ENCODE measurements around the gene FAP. TPM values are rescaled to one million over a fixed set of nuclear protein-coding genes. Genes with fewer than 3 reads are reported as not detected.
A peak's percentile ranks its signal among the peaks of the same experiment; 100 is the strongest.

Gene FAP
- total RNA-seq, 1 donor from 2014 or later = not detected

DNA sequence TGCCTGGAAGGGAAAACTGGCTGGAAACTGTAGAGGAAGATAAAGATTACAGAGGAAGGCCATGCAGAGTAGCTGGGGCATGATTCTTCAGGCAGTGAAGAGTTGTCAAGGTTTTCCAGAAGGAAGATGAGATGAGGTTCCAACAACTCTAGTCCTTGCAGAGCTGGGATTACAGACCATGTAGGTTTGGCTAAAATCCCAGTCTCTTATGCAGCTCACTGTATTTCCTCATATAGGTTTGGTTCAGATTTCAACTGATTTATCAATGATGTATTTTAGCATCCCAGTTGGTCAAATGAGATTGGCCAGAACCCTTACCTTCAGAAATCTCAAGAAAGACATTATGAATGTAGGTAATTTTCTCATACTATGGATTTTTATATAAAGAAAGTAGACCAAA lies 16.4 kb downstream of the FAP start:
- Histone ChIP-seq H3K4me3 (no peak overlapping the region), H2AFZ (replicated peaks) (no peak overlapping the region), H3K27ac (no peak overlapping the region), H3K27me3 (no peaks in the 10 kb centered on the region), H4K20me1 (ENCODE audit: low read depth) (no peaks in the 10 kb centered on the region), H3F3A (ENCODE audit: low read depth) (no peaks in the 10 kb centered on the region), H3K79me2 (ENCODE audit: low read depth) (no peaks in the 10 kb centered on the region), H3K9me3 (ENCODE audit: low read depth) (no peaks in the 10 kb centered on the region), H3K4me2 (no peak overlapping the region), H3K9ac (no peak overlapping the region), H3K36me3 (no peaks in the 10 kb centered on the region), H3K4me1 (no peaks in the 10 kb centered on the region)
- Mint-ChIP-seq H3K36me3 (no peaks in the 10 kb centered on the region), H3K9me3 (no peaks in the 10 kb centered on the region), H3K27ac (no peak overlapping the region), H3K4me1 (no peaks in the 10 kb centered on the region), H3K27me3 (ENCODE audit: insufficient read depth, low read depth) (no peaks in the 10 kb centered on the region), H3K4me3 (no peak overlapping the region)
- no peak for DNase-seq (ENCODE audit: low spot score)
- TF ChIP-seq EZH2phosphoT487 (IDR thresholded peaks at IDR 0.05) (no peak), EZH2 (IDR thresholded peaks at IDR 0.05) (no peak)
- TF ChIP-seq, protein P1, sequence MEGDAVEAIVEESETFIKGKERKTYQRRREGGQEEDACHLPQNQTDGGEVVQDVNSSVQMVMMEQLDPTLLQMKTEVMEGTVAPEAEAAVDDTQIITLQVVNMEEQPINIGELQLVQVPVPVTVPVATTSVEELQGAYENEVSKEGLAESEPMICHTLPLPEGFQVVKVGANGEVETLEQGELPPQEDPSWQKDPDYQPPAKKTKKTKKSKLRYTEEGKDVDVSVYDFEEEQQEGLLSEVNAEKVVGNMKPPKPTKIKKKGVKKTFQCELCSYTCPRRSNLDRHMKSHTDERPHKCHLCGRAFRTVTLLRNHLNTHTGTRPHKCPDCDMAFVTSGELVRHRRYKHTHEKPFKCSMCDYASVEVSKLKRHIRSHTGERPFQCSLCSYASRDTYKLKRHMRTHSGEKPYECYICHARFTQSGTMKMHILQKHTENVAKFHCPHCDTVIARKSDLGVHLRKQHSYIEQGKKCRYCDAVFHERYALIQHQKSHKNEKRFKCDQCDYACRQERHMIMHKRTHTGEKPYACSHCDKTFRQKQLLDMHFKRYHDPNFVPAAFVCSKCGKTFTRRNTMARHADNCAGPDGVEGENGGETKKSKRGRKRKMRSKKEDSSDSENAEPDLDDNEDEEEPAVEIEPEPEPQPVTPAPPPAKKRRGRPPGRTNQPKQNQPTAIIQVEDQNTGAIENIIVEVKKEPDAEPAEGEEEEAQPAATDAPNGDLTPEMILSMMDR (IDR thresholded peaks at IDR 0.05) = no peak

DNA sequence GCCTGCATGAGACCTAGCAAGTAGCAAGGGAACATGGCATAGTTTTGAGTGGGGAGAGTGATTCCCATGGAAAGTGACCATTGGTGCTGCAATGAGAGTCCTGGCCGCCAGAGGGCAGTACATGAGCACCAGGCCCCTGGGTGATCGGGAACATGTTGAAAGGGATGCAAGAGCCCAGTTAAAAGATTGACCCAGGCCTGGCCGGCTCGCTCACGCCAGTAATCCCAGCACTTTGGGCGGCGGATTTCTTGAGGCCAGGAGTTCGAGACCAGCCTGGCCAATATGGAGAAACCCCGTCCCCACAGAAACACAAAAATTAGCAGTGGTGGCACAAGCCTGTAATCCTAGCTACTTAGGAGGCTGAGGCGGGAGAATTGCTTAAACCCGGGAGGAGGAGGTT lies 22.2 kb downstream of the FAP start:
- peak overlapping the region; percentile 15 for H2AFZ ChIP-seq (replicated peaks)
- H3K27ac ChIP-seq = no peak overlapping the region
- Mint-ChIP-seq H3K27ac (no peak overlapping the region), H3K4me3 (no peak overlapping the region), H3K27me3 (ENCODE audit: insufficient read depth, low read depth) (no peaks in the 10 kb centered on the region), H3K9me3 (no peaks in the 10 kb centered on the region), H3K36me3 (no peaks in the 10 kb centered on the region), H3K4me1 (no peaks in the 10 kb centered on the region)
- no peaks in the 10 kb centered on the region for H3K36me3 ChIP-seq
- no peak overlapping the region for H3K4me3 ChIP-seq
- H3F3A ChIP-seq (ENCODE audit: low read depth) = no peaks in the 10 kb centered on the region
- no peaks in the 10 kb centered on the region for H4K20me1 ChIP-seq (ENCODE audit: low read depth)
- H3K9me3 ChIP-seq (ENCODE audit: low read depth) = no peaks in the 10 kb centered on the region
- H3K9ac ChIP-seq = no peak overlapping the region
- no peaks in the 10 kb centered on the region for H3K79me2 ChIP-seq (ENCODE audit: low read depth)
- TF ChIP-seq, protein P1 (IDR thresholded peaks at IDR 0.05) = peak; percentile 94
- no peak for TF ChIP-seq EZH2 (IDR thresholded peaks at IDR 0.05)
- H3K4me1 ChIP-seq = no peaks in the 10 kb centered on the region
- no peaks in the 10 kb centered on the region for H3K27me3 ChIP-seq
- DNase-seq (ENCODE audit: low spot score) = peak; percentile 80
- no peak overlapping the region for H3K4me2 ChIP-seq

DNA sequence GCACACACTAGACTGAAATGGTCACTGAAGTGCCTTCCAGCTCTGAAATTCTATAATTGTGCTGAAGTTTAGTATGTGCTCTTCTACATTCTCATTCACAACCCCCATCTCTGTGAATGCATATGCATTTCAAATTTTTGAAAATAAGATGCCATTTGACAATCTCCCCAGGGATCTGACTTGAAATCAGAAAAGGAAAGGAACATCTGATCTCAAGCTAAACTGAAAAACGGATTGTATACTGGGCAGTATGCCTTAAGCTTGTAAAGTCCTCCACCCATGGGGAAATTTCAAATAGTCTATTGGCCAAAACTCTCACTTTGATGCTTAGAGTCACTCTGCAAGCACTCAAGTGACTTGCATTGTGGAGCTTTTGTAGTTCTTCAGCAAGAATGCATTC lies 22.9 kb downstream of the FAP start:
- H2AFZ ChIP-seq (replicated peaks) = peak overlapping the region; percentile 15
- H4K20me1 ChIP-seq (ENCODE audit: low read depth) = no peaks in the 10 kb centered on the region
- TF ChIP-seq, protein P1 (IDR thresholded peaks at IDR 0.05) = no peak
- TF ChIP-seq EZH2phosphoT487 (IDR thresholded peaks at IDR 0.05) = no peak
- TF ChIP-seq EZH2 (IDR thresholded peaks at IDR 0.05) = no peak
- no peaks in the 10 kb centered on the region for H3K36me3 Mint-ChIP-seq
- no peak overlapping the region for H3K4me3 ChIP-seq
- H3K9me3 ChIP-seq (ENCODE audit: low read depth) = no peaks in the 10 kb centered on the region
- H3K4me1 Mint-ChIP-seq = no peaks in the 10 kb centered on the region
- H3K4me3 Mint-ChIP-seq = no peak overlapping the region
- H3K27me3 ChIP-seq = no peaks in the 10 kb centered on the region
- H3K9ac ChIP-seq = no peak overlapping the region
- no peak for DNase-seq (ENCODE audit: low spot score)
- no peaks in the 10 kb centered on the region for H3K4me1 ChIP-seq
- no peaks in the 10 kb centered on the region for H3K27me3 Mint-ChIP-seq (ENCODE audit: insufficient read depth, low read depth)
- no peaks in the 10 kb centered on the region for H3K9me3 Mint-ChIP-seq
- H3K4me2 ChIP-seq = no peak overlapping the region
- no peak overlapping the region for H3K27ac Mint-ChIP-seq
- no peaks in the 10 kb centered on the region for H3F3A ChIP-seq (ENCODE audit: low read depth)
- H3K79me2 ChIP-seq (ENCODE audit: low read depth) = no peaks in the 10 kb centered on the region
- no peaks in the 10 kb centered on the region for H3K36me3 ChIP-seq
- no peak overlapping the region for H3K27ac ChIP-seq

DNA sequence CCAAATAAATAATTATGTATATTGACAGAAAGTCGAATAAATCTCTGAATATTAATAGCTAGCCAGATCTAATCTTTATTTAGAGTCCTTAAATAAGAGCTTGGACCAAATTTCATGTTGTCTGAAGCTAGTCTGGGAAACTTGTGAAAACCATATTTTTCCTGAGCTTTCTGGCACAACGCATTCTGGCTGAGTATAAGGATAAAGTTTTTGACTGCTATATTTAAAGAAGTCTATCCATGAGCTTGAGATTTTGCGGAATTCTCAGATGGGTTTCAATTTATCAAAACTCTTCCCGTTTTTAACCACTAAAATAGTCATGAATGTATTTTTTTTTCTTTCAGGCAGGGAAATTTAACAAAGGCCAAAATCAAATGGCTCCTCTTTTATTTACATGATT lies 23.8 kb downstream of the FAP start:
- no peaks in the 10 kb centered on the region for H3K27me3 ChIP-seq
- no peaks in the 10 kb centered on the region for H3F3A ChIP-seq (ENCODE audit: low read depth)
- no peak overlapping the region for H3K27ac ChIP-seq
- H3K9ac ChIP-seq = no peak overlapping the region
- Mint-ChIP-seq H3K36me3 (no peaks in the 10 kb centered on the region), H3K27ac (no peak overlapping the region), H3K27me3 (ENCODE audit: insufficient read depth, low read depth) (no peaks in the 10 kb centered on the region), H3K4me1 (no peaks in the 10 kb centered on the region), H3K9me3 (no peaks in the 10 kb centered on the region), H3K4me3 (no peak overlapping the region)
- TF ChIP-seq, protein P1 (IDR thresholded peaks at IDR 0.05) = no peak
- TF ChIP-seq EZH2 (IDR thresholded peaks at IDR 0.05) = no peak
- TF ChIP-seq EZH2phosphoT487 (IDR thresholded peaks at IDR 0.05) = no peak
- H3K36me3 ChIP-seq = no peaks in the 10 kb centered on the region
- no peak overlapping the region for H3K4me2 ChIP-seq
- H3K4me1 ChIP-seq = no peaks in the 10 kb centered on the region
- H2AFZ ChIP-seq (replicated peaks) = no peak overlapping the region
- H3K9me3 ChIP-seq (ENCODE audit: low read depth) = no peaks in the 10 kb centered on the region
- no peak for DNase-seq (ENCODE audit: low spot score)
- H4K20me1 ChIP-seq (ENCODE audit: low read depth) = no peaks in the 10 kb centered on the region
- H3K79me2 ChIP-seq (ENCODE audit: low read depth) = no peaks in the 10 kb centered on the region
- H3K4me3 ChIP-seq = no peak overlapping the region

All from neural progenitor cell (in vitro differentiated cells).